OCI-LY3 (cell line): ENCODE data around the gene ST3GAL5.

Experiments
- H2AFZ ChIP-seq: fragments of 200-600, 300-600 bp; shearing (Covaris generic); 2 replicates; pipeline ENCODE4 v1.6.0; 2014; ENCODE audit warnings: antibody characterized with exemption, low read depth, low read length
- H3K27ac ChIP-seq: fragments of 200-600, 300-600 bp; sonication (generic); 2 replicates; pipeline ENCODE4 v1.5.1; 2014; ENCODE audit warnings: mild to moderate bottlenecking, low read length, moderate library complexity, mixed read lengths
- H3K27me3 ChIP-seq: fragments of 200-600, 300-600 bp; sonication (generic); 2 replicates; pipeline ENCODE4 v1.6.1; 2014; ENCODE audit warnings: low read depth, low read length, mixed read lengths
- H3K36me3 ChIP-seq: fragments of 200-600, 300-600 bp; sonication (generic); replicated peaks from 2 replicates; pipeline ENCODE3; 2014; ENCODE audit warnings: low read depth, low read length, mixed read lengths
- H3K4me1 ChIP-seq: fragments of 300-600, 200-600 bp; sonication (generic); 2 replicates; pipeline ENCODE4 v1.6.1; 2014; ENCODE audit warnings: low read length, mixed read lengths
- H3K4me2 ChIP-seq: fragments of 200-600, 300-600 bp; sonication (generic); 2 replicates; pipeline ENCODE4 v1.6.1; 2014; ENCODE audit warnings: low read length, mixed read lengths
- H3K4me3 ChIP-seq: fragments of 300-600, 200-600 bp; sonication (generic); 2 replicates; pipeline ENCODE4 v1.5.1; 2014; ENCODE audit warnings: antibody characterized with exemption, mild to moderate bottlenecking, low read length, moderate library complexity
- H3K79me2 ChIP-seq: fragments of 300-600, 200-600 bp; shearing (Covaris generic); 2 replicates; pipeline ENCODE4 v1.6.1; 2014; ENCODE audit warnings: mild to moderate bottlenecking, low read length, mixed read lengths
- H3K9ac ChIP-seq: fragments of 300-600, 200-600 bp; shearing (Covaris generic); 2 replicates; pipeline ENCODE4 v1.6.0; 2014; ENCODE audit warnings: mild to moderate bottlenecking, low read length, moderate library complexity
- H3K9me3 ChIP-seq: fragments of 200-600, 300-600 bp; shearing (Covaris generic); 2 replicates; pipeline ENCODE4 v1.6.1; 2014; ENCODE audit warnings: low read length, mixed read lengths; ENCODE audit not compliant: insufficient read depth
- H4K20me1 ChIP-seq: fragments of 200-600, 300-600 bp; sonication (generic); 2 replicates; pipeline ENCODE4 v1.6.1; 2016; ENCODE audit warnings: low read length, mixed read lengths; ENCODE audit not compliant: insufficient read depth
- EZH2phosphoT487 ChIP-seq: fragments of 200-600 bp; shearing (Covaris generic); IDR thresholded peaks from 2 replicates; pipeline ENCODE4 v1.6.1; 2018; ENCODE audit warnings: antibody characterized with exemption, mixed run types, low read depth
- TF ChIP-seq, protein P1 (sequence below): fragments of 200-600, 300-600 bp; sonication (generic); IDR thresholded peaks from 2 replicates; pipeline ENCODE4 v1.5.1; 2014; ENCODE audit warnings: antibody characterized with exemption, low read length, low read depth

ST3GAL5 gene

DNA sequence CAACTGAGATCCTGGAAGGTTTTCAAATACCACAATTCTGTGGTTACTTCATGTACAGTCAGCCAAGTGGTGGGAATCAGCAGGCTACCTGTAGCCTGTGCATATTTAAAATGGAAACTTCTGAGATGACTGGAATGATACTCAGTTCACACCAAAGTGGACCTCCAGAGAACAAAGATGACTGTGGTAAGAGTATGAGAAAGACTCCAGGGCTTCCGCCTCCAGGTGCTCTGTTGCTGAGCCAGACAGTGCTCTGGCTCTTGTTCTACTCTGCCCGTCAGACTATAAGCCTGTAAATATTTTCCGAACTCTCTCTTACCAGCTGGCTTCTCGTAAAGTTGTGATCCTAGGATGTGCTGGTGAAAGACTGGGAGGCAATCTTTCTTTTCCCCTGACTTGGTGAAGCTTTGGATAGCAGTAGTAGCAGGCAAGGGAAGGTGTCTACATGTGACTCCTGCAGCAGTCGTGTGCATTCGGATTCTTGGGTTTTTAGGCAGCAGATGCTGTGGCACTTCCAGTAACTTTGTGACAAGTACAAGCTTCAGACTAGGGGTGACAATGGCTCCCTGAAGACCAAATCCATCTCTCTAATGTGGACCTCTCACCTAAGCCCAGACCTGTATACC is 23.1 kb downstream of the ST3GAL5 start:
- H3K4me3 ChIP-seq: peak overlapping the region; percentile 48
- peaks cover 6% of the 10 kb centered on the region; the same call in 1 of the 2 replicates for H4K20me1 ChIP-seq
- no peak overlapping the region for H2AFZ ChIP-seq
- no peak for TF ChIP-seq EZH2phosphoT487
- TF ChIP-seq, protein P1, sequence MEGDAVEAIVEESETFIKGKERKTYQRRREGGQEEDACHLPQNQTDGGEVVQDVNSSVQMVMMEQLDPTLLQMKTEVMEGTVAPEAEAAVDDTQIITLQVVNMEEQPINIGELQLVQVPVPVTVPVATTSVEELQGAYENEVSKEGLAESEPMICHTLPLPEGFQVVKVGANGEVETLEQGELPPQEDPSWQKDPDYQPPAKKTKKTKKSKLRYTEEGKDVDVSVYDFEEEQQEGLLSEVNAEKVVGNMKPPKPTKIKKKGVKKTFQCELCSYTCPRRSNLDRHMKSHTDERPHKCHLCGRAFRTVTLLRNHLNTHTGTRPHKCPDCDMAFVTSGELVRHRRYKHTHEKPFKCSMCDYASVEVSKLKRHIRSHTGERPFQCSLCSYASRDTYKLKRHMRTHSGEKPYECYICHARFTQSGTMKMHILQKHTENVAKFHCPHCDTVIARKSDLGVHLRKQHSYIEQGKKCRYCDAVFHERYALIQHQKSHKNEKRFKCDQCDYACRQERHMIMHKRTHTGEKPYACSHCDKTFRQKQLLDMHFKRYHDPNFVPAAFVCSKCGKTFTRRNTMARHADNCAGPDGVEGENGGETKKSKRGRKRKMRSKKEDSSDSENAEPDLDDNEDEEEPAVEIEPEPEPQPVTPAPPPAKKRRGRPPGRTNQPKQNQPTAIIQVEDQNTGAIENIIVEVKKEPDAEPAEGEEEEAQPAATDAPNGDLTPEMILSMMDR: no peak
- peaks cover 72% of the 10 kb centered on the region for H3K4me1 ChIP-seq
- H3K4me2 ChIP-seq: peak overlapping the region; percentile 74
- H3K79me2 ChIP-seq: peaks cover 76% of the 10 kb centered on the region
- H3K36me3 ChIP-seq: peaks cover 46% of the 10 kb centered on the region
- no peaks in the 10 kb centered on the region for H3K27me3 ChIP-seq
- no peaks in the 10 kb centered on the region for H3K9me3 ChIP-seq
- H3K9ac ChIP-seq: peak overlapping the region; percentile 65
- peak overlapping the region; percentile 94 for H3K27ac ChIP-seq

DNA sequence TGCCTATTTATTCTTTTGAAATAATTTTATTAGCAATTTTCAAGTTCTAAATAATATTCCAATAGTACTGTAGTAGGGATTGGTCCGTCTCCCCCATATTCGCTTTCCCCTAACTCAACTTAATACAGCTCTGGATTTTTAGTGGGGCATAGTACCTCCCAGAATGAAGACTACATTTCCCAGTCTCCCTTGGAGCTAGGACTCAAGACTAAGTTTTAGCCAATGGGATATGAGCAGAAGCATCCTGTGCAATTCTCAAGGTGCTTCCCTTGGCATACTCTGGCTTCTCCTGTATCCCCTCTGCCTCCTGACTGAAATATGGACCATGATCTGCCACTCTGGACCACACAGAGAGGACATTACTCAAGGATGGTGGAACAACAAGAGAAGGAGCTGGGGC is 24.1 kb downstream of the ST3GAL5 start:
- TF ChIP-seq EZH2phosphoT487: no peak
- TF ChIP-seq, protein P1: no peak
- no peak overlapping the region for H2AFZ ChIP-seq
- no peaks in the 10 kb centered on the region for H4K20me1 ChIP-seq
- peak overlapping the region; percentile 10; the same call in 1 of the 2 replicates for H3K9ac ChIP-seq
- peak overlapping the region; percentile 43 for H3K4me2 ChIP-seq
- peak overlapping the region; percentile 94 for H3K27ac ChIP-seq
- peaks cover 82% of the 10 kb centered on the region for H3K4me1 ChIP-seq
- no peak overlapping the region for H3K4me3 ChIP-seq
- peaks cover 48% of the 10 kb centered on the region for H3K36me3 ChIP-seq
- peaks cover 75% of the 10 kb centered on the region for H3K79me2 ChIP-seq
- no peaks in the 10 kb centered on the region for H3K27me3 ChIP-seq
- H3K9me3 ChIP-seq: no peaks in the 10 kb centered on the region

DNA sequence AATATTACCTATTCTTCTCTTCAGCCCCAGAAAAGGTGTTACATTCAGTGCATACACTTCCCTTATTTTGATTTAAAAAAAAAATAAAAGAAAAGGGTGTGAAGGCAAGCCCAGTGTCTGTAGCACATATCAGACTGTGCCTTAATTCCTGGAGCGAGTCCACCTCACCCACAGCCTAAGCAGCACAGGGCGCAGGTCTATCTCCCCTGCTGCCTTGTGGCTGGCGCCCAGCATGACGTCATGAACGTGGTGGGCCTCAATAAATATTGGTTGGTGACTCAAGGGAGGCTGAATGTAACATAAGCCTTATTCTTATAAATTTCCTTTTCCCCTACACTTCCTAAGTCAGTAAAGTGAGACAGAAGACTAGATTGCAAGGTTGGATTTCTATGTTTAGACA is 26.4 kb downstream of the ST3GAL5 start:
- no peak for TF ChIP-seq EZH2phosphoT487
- TF ChIP-seq, protein P1: no peak
- Histone ChIP-seq H3K27me3 (no peaks in the 10 kb centered on the region), H3K4me1 (peaks cover 96% of the 10 kb centered on the region), H3K36me3 (peaks cover 53% of the 10 kb centered on the region), H4K20me1 (no peaks in the 10 kb centered on the region), H3K4me3 (no peak overlapping the region), H3K9ac (peak overlapping the region; percentile 70), H3K79me2 (peaks cover 69% of the 10 kb centered on the region), H3K9me3 (no peaks in the 10 kb centered on the region), H2AFZ (no peak overlapping the region), H3K4me2 (peak overlapping the region; percentile 66), H3K27ac (peak overlapping the region; percentile 95)

DNA sequence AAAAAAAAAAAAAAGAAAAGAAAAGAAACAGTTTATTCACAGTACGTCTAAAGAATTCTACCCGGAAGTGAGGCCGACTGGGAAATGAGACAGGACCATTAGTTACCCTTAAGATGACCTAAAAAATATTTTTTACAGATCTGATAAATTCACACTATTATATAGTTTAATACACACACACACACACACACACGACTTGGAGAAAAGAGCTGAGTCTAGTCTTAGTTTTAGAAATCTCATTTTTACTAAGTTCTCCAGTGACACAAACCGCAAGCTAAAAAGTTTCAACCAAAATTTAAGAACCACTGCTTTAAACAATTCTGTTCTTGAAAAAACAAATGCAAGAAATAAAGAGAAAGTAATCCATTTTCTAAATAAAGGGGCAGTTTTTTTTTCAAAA is 27.1 kb downstream of the ST3GAL5 start:
- H3K9ac ChIP-seq: peak overlapping the region; percentile 70
- peak overlapping the region; percentile 48 for H3K4me3 ChIP-seq
- TF ChIP-seq, protein P1: no peak
- TF ChIP-seq EZH2phosphoT487: no peak
- H3K79me2 ChIP-seq: peaks cover 61% of the 10 kb centered on the region
- no peaks in the 10 kb centered on the region for H4K20me1 ChIP-seq
- peaks cover 89% of the 10 kb centered on the region for H3K4me1 ChIP-seq
- H3K9me3 ChIP-seq: no peaks in the 10 kb centered on the region
- peak overlapping the region; percentile 66 for H3K4me2 ChIP-seq
- H3K27ac ChIP-seq: peak overlapping the region; percentile 95
- H3K27me3 ChIP-seq: no peaks in the 10 kb centered on the region
- peaks cover 53% of the 10 kb centered on the region for H3K36me3 ChIP-seq
- no peak overlapping the region for H2AFZ ChIP-seq
